Lower leg skin (tissue), 4 donors: ENCODE data around the gene NFAT5. TPM values are rescaled to one million over a fixed set of nuclear protein-coding genes. Genes with fewer than 3 reads are reported as not detected.
"Not testable (repeated sequence)": the region's sequence is repeated elsewhere in the genome, so short reads cannot be mapped to it uniquely, and the experiment has no call there.

Source experiments
- DNase-seq, 2 donors: peaks; one replicate each; pipeline ENCODE4 v3.0.0-alpha.2; 2019; ENCODE audit warnings: low spot score in 2 of 2
- H3K4me3 ChIP-seq: fragments of 200-600 bp; sonication (generic); 2 replicates; pipeline ENCODE4 v1.5.1; 2017; ENCODE audit warnings: mild to moderate bottlenecking, low read depth; ENCODE audit not compliant: poor library complexity, severe bottlenecking
- POLR2A ChIP-seq, 2 donors: fragments of 450-650 bp; IDR thresholded peaks; one replicate each; pipeline ENCODE4 v1.6.1; 2016 to 2017; ENCODE audit warnings: antibody characterized with exemption in 2 of 2, mild to moderate bottlenecking in 1 of 2, moderate library complexity in 1 of 2
- WGBS, 2 donors: methylation state at CpG; one replicate each; pipeline ENCODE4 v1.1.5; 2018; 5-methylcytosine and 5-hydroxymethylcytosine counted together
- intact Hi-C: fragments of 100-400 bp; cut with DNase I; formaldehyde crosslinking; loops from one replicate; pipeline ENCODE4 v1.15.0; 2023; ENCODE audit warnings: low total_unique reads
- total RNA-seq, 4 donors: library from RNA; depleted of rRNA; stranded (reverse); fragments of >200 nt; gene quantifications; one replicate each; pipeline ENCODE4 v1.1.0, GENCODE V29; 2016
- TF ChIP-seq, protein P1 (sequence below), 3 donors: fragments of 450-650 bp; IDR thresholded peaks; one replicate each; pipeline ENCODE4 v1.5.1; 2016; ENCODE audit warnings: antibody characterized with exemption in 3 of 3, mild to moderate bottlenecking in 3 of 3, moderate library complexity in 2 of 3

Gene NFAT5
- total RNA-seq, 4 donors from 2014 or later = 74.7 to 114 (median 88.6) TPM

DNA sequence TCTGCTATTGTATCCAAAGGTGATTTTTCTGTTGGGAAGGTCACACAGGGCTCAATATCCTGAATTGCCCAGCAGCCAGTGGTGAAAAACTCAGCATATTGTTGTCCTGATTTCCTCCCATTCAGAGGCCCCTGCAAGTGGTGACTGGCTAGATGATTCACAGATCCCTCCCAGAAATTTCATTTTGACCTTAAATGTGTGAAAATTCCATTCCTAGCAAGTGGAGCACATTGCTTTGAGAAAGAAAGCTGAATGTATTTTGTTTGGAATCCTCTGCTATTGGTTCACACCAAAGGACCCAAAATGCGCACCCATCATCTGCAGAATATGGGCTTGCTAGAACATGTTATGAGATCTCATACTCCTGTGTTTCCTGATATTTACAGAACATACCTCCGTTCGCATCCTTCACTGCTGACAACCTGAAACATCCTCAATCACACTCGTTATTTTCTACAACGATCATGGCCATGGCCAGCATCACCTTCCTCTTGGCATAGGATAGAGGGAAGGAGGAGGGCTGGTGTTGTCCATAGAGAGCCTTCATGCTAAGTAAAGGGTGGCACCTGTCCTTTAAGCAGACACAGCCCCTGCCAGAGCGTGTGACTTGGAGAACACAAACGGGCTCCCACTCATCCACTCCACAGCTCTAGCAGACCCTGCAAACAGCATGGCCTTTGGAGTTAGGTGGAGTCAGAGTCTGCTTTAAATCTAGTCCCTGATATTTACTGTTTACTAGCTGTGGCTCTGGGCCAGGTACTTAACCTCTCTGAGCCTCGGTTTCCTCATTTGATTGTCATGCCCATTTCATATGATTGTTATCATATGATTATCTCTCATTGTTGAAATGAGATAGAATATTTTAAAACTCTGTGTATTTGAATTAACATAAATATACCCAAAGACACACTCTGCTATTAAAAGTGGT is 30.4 kb upstream of the NFAT5 start:
- TF ChIP-seq, protein P1, sequence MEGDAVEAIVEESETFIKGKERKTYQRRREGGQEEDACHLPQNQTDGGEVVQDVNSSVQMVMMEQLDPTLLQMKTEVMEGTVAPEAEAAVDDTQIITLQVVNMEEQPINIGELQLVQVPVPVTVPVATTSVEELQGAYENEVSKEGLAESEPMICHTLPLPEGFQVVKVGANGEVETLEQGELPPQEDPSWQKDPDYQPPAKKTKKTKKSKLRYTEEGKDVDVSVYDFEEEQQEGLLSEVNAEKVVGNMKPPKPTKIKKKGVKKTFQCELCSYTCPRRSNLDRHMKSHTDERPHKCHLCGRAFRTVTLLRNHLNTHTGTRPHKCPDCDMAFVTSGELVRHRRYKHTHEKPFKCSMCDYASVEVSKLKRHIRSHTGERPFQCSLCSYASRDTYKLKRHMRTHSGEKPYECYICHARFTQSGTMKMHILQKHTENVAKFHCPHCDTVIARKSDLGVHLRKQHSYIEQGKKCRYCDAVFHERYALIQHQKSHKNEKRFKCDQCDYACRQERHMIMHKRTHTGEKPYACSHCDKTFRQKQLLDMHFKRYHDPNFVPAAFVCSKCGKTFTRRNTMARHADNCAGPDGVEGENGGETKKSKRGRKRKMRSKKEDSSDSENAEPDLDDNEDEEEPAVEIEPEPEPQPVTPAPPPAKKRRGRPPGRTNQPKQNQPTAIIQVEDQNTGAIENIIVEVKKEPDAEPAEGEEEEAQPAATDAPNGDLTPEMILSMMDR (IDR thresholded peaks at IDR 0.05) = no peak
- TF ChIP-seq POLR2A (IDR thresholded peaks at IDR 0.05) = no peak
- DNase-seq = no peak
- WGBS, 2 donors = 44 to 63% methylated on average over 8 of the region's 8 CpGs
- intact Hi-C loops = no loop called here
- no peak overlapping the region for H3K4me3 ChIP-seq

DNA sequence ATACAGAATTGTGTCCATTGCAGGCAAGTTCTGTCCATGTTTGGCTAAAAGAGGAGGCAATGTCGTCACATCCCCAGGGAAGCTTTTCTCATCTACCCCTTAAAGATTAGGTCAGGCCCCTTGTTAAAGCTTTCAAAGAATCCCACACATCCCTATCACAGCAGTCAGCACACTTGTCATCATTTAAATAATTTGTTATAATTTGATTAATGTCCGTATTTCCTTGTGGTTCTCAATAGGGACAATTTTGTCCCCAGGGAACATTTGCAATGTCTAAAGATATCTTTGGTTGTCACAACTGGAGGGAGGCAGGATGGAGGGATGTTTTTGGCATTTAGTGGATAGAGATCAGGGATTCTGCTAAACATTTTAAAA is 28.1 kb upstream of the NFAT5 start:
- H3K4me3 ChIP-seq = no peak overlapping the region
- intact Hi-C loops = no loop called here
- no peak for DNase-seq
- WGBS, 2 donors = 74 to 87% methylated on average over 2 of the region's 2 CpGs
- no peak for TF ChIP-seq POLR2A (IDR thresholded peaks at IDR 0.05)
- TF ChIP-seq, protein P1 (IDR thresholded peaks at IDR 0.05) = no peak

DNA sequence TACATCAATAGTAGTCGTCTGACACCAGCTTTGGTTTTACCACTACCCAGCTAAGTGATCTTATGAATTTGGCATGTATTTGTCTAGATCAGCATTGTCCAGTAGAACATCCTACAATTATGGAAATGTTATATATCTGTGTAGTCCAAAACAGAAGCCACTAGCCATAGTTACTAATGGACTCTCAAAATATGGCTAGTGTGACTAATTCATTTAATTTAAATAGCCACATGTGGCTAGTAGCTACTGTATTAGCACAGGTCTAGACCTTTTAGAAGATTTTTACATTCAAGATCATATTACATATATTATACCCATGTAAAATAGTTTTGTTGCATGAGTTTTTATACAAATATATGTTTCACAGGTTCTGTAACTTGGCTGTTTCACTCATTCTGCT is 27.0 kb upstream of the NFAT5 start:
- intact Hi-C loops = no loop called here

DNA sequence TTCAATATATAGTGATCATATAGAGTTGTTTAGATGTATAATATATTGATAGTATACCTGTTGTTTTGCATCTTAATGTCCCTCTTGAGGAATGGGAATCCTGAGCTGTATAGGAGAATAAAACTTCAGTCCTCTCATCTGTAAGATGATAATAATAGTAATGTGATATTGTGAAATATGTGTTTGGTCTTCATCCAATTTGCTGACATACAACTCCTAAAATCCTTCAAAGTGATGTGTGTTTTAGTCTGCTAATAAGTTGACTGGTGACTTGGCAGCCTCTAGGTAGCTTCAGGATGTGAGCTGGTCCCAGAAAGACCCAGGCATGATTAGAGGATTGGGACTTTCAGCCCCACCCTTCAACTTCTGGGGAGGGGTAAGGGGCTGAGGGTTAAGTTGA is 22.8 kb upstream of the NFAT5 start:
- TF ChIP-seq, protein P1 (IDR thresholded peaks at IDR 0.05) = no peak
- no peak for TF ChIP-seq POLR2A (IDR thresholded peaks at IDR 0.05)
- peak in 1 of 2 donors; percentile 21 for DNase-seq
- intact Hi-C loops = no loop called here
- H3K4me3 ChIP-seq = no peak overlapping the region

More for the DNA sequence above, 27.0 kb upstream of the NFAT5 start:
- no peak for DNase-seq
- TF ChIP-seq POLR2A (IDR thresholded peaks at IDR 0.05) = no peak
- TF ChIP-seq, protein P1 (IDR thresholded peaks at IDR 0.05) = no peak
- WGBS, 2 donors = 83 to 96% methylated on average over 1 of the region's 1 CpG
- H3K4me3 ChIP-seq = no peak overlapping the region

DNA sequence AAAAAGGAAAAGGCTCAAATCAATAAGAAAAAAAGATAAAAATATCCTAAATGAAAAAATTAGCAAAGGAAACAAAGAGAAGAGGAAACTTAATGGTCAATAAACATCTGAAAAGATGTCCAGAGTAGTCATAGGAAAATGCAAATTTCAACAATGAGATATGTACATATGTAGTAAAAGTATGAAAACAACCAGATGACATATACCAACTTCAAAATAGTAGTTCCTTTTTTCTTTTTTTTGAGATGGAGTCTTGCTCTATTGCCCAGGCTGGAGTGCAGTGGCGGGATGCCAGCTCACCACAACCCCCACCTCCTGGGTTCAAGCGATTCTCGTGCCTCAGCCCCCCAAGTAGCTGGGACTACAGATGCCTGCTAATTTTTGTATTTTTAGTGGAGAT is 21.7 kb upstream of the NFAT5 start:
- no peak for DNase-seq
- no peak overlapping the region for H3K4me3 ChIP-seq
- intact Hi-C loops = no loop called here
- TF ChIP-seq POLR2A (IDR thresholded peaks at IDR 0.05) = no peak
- TF ChIP-seq, protein P1 (IDR thresholded peaks at IDR 0.05) = no peak
- 95 to 97% methylated on average over 3 of the region's 3 CpGs for WGBS, 2 donors

DNA sequence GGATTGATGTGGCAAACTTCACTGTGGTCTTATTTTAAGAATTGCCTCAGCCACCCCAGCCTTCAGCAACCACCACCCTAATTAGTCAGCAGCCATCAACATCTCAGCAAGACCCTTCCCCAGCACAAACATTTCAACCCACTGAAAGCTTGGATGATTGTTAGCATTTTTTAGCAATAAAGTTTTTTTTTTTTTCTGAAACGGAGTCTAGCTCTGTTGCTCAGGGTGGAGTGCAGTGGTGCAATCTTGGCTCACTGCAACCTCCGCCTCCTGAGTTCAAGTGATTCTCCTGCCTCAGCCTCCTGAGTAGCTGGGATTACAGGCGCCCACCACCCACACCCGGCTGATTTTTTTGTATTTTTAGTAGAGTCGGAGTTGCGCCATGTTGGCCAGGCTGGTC is 19.1 kb upstream of the NFAT5 start:
- intact Hi-C loops, H3K4me3 ChIP-seq, DNase-seq: not testable (repeated sequence)
- WGBS, 2 donors = 89 to 91% methylated on average over 6 of the region's 6 CpGs
